ENCODE results near the gene EPHB1.

DNA sequence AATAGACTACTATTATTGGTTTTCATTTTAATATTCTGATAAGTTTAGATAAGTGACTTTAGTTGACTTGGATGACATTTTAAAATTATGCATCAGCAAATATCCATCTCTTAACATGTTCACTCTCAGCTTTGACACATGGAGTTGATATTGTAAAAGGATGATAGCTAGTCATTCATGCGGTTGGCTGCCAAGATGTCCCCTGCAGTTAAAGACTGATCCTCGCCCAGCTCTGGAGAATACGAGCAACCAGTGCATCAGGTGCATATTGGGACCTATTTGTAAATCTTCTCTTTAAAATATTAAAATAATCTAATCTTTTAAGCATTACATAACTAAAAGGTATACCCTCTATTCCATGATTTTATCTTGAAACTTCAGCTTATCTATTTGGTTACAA is 41.9 kb downstream of the EPHB1 start:
- TF ChIP-seq CTCF (IDR thresholded peaks at IDR 0.05): no peak
- no peak for TF ChIP-seq POLR2A (IDR thresholded peaks at IDR 0.05)
